Muscle of leg (tissue), 11 donors: Measurements from ENCODE around the gene LY6G6D. TPM values are rescaled to one million over a fixed set of nuclear protein-coding genes. Genes with fewer than 3 reads are reported as not detected.

ENCODE experiments used
- DNase-seq: peaks from one replicate; pipeline ENCODE4 v3.0.0; 2013
- H3K27ac ChIP-seq: one replicate; pipeline ENCODE4 v1.5.1; 2013; ENCODE audit warnings: mild to moderate bottlenecking, low read length, control low read depth
- H3K27me3 ChIP-seq: one replicate; pipeline ENCODE4 v1.6.1; 2013; ENCODE audit warnings: low read length; ENCODE audit not compliant: control insufficient read depth, insufficient read depth
- H3K36me3 ChIP-seq: one replicate; pipeline ENCODE4 v1.6.1; 2013; ENCODE audit warnings: low read length; ENCODE audit not compliant: control insufficient read depth, insufficient read depth
- H3K4me1 ChIP-seq: one replicate; pipeline ENCODE4 v1.6.1; 2013; ENCODE audit warnings: low read length; ENCODE audit not compliant: control insufficient read depth, insufficient read depth
- H3K4me3 ChIP-seq: one replicate; pipeline ENCODE4 v1.5.1; 2013; ENCODE audit warnings: low read length, control low read depth
- H3K9me3 ChIP-seq: replicated peaks from 2 replicates; pipeline ENCODE4 v1.6.1; 2013; ENCODE audit warnings: low read depth, low read length; ENCODE audit not compliant: control insufficient read depth
- WGBS: methylation state at CpG from one replicate; pipeline ENCODE4 v1.1.5; 2013; ENCODE audit warnings: missing lambda C conversion rate; ENCODE audit not compliant: insufficient coverage; 5-methylcytosine and 5-hydroxymethylcytosine counted together
- polyA plus RNA-seq, 8 donors: library from polyadenylated mRNA; unstranded; fragments of 120-200 nt; gene quantifications; one replicate each; pipeline versions ENCODE4 v1.2.1 to v1.2.3, GENCODE V29; 2013; ENCODE audit warnings: inconsistent platforms in 1 of 8, low replicate concordance in 1 of 8; ENCODE audit not compliant: insufficient read length in 8 of 8, insufficient read depth in 1 of 8
- total RNA-seq: library from RNA; stranded (reverse); fragments of 120-200 nt; gene quantifications from one replicate; pipeline ENCODE4 v1.2.4, GENCODE V29; 2013

LY6G6D gene
- total and polyA plus RNA-seq, 9 donors: 0.31 to 1.7 (median 0.70) TPM; not detected in 3

GRCh38 chr6:31744422-31744821 is 29.3 kb downstream of the LY6G6D start:
- H3K4me1 ChIP-seq: peaks cover 10% of the 10 kb centered on the region
- peaks cover 32% of the 10 kb centered on the region for H3K36me3 ChIP-seq
- DNase-seq: no peak
- no peak overlapping the region for H3K27ac ChIP-seq
- no peak overlapping the region for H3K4me3 ChIP-seq
- WGBS: 0% methylated on average over 1 of the region's 1 CpG
- no peaks in the 10 kb centered on the region for H3K9me3 ChIP-seq
- H3K27me3 ChIP-seq: no peaks in the 10 kb centered on the region

- no peak for DNase-seq
- Histone ChIP-seq H3K36me3 (peaks cover 11% of the 10 kb centered on the region), H3K27ac (no peak overlapping the region), H3K4me1 (no peaks in the 10 kb centered on the region), H3K27me3 (no peaks in the 10 kb centered on the region), H3K4me3 (no peak overlapping the region), H3K9me3 (no peaks in the 10 kb centered on the region)
- 80% methylated on average over 1 of the region's 8 CpGs for WGBS
Measured at GRCh38 chr6:31749301-31750036, 34.3 kb downstream of the LY6G6D start.

GRCh38 chr6:31750411-31751022 is 35.4 kb downstream of the LY6G6D start:
- no peak overlapping the region for H3K4me3 ChIP-seq
- 88% methylated on average over 6 of the region's 7 CpGs for WGBS
- H3K27ac ChIP-seq: no peak overlapping the region
- no peak for DNase-seq
- H3K27me3 ChIP-seq: no peaks in the 10 kb centered on the region
- H3K36me3 ChIP-seq: peaks cover 11% of the 10 kb centered on the region
- H3K9me3 ChIP-seq: no peaks in the 10 kb centered on the region
- H3K4me1 ChIP-seq: no peaks in the 10 kb centered on the region

GRCh38 chr6:31752739-31753319 is 37.7 kb downstream of the LY6G6D start:
- Histone ChIP-seq H3K4me1 (no peaks in the 10 kb centered on the region), H3K27me3 (no peaks in the 10 kb centered on the region), H3K27ac (no peak overlapping the region), H3K4me3 (no peak overlapping the region), H3K9me3 (no peaks in the 10 kb centered on the region), H3K36me3 (peaks cover 4% of the 10 kb centered on the region)
- WGBS: 89% methylated on average over 2 of the region's 8 CpGs
- no peak for DNase-seq

DNA sequence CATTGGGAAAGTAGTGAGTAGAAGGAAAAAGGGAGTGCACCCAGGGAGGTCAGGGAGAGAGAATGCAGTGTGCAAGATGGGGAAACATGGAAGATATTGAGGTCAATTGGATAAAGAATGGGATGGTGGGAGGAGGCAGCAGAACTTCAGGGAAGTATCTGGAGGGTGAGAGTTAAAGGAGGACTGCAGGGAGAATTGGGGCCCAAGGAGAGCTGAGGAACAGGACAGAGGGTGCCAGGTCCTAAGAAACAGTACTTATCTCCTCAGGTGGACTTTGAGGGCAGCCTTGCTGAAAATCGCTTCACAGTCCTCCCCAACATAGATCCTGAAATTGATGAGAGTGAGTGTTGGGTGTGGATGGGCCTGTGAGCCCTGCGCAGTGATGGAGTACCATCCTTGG is 43.1 kb downstream of the LY6G6D start:
- Histone ChIP-seq H3K4me3 (no peak overlapping the region), H3K27ac (no peak overlapping the region), H3K4me1 (peaks cover 6% of the 10 kb centered on the region), H3K36me3 (peaks cover 38% of the 10 kb centered on the region), H3K27me3 (no peaks in the 10 kb centered on the region), H3K9me3 (no peaks in the 10 kb centered on the region)
- no peak for DNase-seq
- 100% methylated on average over 1 of the region's 2 CpGs for WGBS

- no peaks in the 10 kb centered on the region for H3K27me3 ChIP-seq
- no peak for DNase-seq
- H3K27ac ChIP-seq: no peak overlapping the region
- WGBS: no CpG with 5 or more reads among the region's 5 CpGs
- peaks cover 9% of the 10 kb centered on the region for H3K4me1 ChIP-seq
- H3K36me3 ChIP-seq: peaks cover 40% of the 10 kb centered on the region
- H3K4me3 ChIP-seq: no peak overlapping the region
- no peaks in the 10 kb centered on the region for H3K9me3 ChIP-seq
Measured at GRCh38 chr6:31760790-31761189, 45.6 kb downstream of the LY6G6D start.

- Histone ChIP-seq H3K4me1 (peaks cover 13% of the 10 kb centered on the region), H3K27ac (no peak overlapping the region), H3K36me3 (peaks cover 40% of the 10 kb centered on the region), H3K4me3 (no peak overlapping the region), H3K9me3 (no peaks in the 10 kb centered on the region), H3K27me3 (peaks cover 1% of the 10 kb centered on the region)
- DNase-seq: no peak
- 92% methylated on average over 4 of the region's 8 CpGs for WGBS
Measured at GRCh38 chr6:31761343-31761742, 46.2 kb downstream of the LY6G6D start.

GRCh38 chr6:31762356-31762755 is 47.2 kb downstream of the LY6G6D start, which contains the start of gene SAPCD1:
TSS of gene SAPCD1 (plus strand) at chr6:31762656. CDS start at chr6:31763055, 399 bp downstream.
- Histone ChIP-seq H3K9me3 (no peaks in the 10 kb centered on the region), H3K27ac (peak within 1 kb of the TSS; percentile 59), H3K4me1 (peaks cover 16% of the 10 kb centered on the region), H3K27me3 (peaks cover 4% of the 10 kb centered on the region), H3K4me3 (no peak within 1 kb of the TSS), H3K36me3 (peaks cover 40% of the 10 kb centered on the region)
- no CpG with 5 or more reads among the region's 4 CpGs for WGBS
- DNase-seq: no peak

GRCh38 chr6:31762878-31763618 is 47.9 kb downstream of the LY6G6D start:
- DNase-seq: no peak

GRCh38 chr6:31763619-31763940 is 48.4 kb downstream of the LY6G6D start:
- no peak overlapping the region for H3K4me3 ChIP-seq
- peaks cover 16% of the 10 kb centered on the region for H3K4me1 ChIP-seq
- H3K27me3 ChIP-seq: peaks cover 4% of the 10 kb centered on the region
- H3K36me3 ChIP-seq: peaks cover 40% of the 10 kb centered on the region
- DNase-seq: peak; percentile 58
- H3K27ac ChIP-seq: peak overlapping the region; percentile 59
- H3K9me3 ChIP-seq: no peaks in the 10 kb centered on the region
- WGBS: 0% methylated on average over 1 of the region's 1 CpG

More at GRCh38 chr6:31762878-31763618, 47.9 kb downstream of the LY6G6D start:
- WGBS: 67% methylated on average over 7 of the region's 8 CpGs
- H3K36me3 ChIP-seq: peaks cover 40% of the 10 kb centered on the region
- peaks cover 16% of the 10 kb centered on the region for H3K4me1 ChIP-seq
- H3K9me3 ChIP-seq: no peaks in the 10 kb centered on the region
- peak overlapping the region; percentile 59 for H3K27ac ChIP-seq
- H3K4me3 ChIP-seq: no peak overlapping the region
- H3K27me3 ChIP-seq: peaks cover 4% of the 10 kb centered on the region
